Measurements from ENCODE around the gene STK10.

DNA sequence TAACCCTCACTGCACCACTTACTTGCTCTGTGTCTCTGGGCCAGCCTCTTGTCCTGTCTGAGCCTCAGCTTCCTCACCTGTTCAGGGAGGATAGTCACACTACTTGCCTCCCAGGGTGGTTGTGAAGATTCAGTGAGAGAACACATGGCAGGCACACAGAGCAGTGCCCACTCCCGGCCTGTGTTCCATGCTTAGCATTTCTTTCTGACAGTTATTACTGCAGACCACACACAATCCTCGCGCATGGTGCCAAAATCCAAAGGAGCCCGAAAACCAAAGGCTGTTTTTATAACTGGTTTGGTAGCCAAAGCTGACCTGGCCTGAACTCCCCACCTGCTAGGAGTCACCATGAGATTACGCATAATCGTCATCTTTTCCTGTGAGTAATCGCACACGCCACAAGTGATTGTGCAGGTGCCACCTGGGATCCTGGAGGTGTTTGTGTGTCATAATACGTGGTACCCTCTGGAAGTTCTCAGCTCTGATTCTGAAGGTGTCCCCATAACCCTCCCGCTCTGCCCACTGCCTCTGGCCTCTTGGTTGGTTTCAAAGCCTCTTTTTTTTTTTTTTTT is 97.0 kb downstream of the STK10 start:
- TF ChIP-seq, protein P1, sequence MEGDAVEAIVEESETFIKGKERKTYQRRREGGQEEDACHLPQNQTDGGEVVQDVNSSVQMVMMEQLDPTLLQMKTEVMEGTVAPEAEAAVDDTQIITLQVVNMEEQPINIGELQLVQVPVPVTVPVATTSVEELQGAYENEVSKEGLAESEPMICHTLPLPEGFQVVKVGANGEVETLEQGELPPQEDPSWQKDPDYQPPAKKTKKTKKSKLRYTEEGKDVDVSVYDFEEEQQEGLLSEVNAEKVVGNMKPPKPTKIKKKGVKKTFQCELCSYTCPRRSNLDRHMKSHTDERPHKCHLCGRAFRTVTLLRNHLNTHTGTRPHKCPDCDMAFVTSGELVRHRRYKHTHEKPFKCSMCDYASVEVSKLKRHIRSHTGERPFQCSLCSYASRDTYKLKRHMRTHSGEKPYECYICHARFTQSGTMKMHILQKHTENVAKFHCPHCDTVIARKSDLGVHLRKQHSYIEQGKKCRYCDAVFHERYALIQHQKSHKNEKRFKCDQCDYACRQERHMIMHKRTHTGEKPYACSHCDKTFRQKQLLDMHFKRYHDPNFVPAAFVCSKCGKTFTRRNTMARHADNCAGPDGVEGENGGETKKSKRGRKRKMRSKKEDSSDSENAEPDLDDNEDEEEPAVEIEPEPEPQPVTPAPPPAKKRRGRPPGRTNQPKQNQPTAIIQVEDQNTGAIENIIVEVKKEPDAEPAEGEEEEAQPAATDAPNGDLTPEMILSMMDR (IDR thresholded peaks at IDR 0.05; ENCODE audit: low read depth, low read length), result no peak
- no peak for TF ChIP-seq EZH2phosphoT487 (IDR thresholded peaks at IDR 0.05; ENCODE audit: low read depth)

Measured in OCI-LY3 (cell line).